HG03432 (cell line): ENCODE results near the gene MORN1.
A peak's percentile ranks its signal among the peaks of the same experiment; 100 is the strongest.
"Not testable (repeated sequence)": the region's sequence is repeated elsewhere in the genome, so short reads cannot be mapped to it uniquely, and the experiment has no call there.

Experiments
- ATAC-seq: cut with Tn5 transposase; IDR thresholded peaks from one replicate; pipeline ENCODE4 v1.9.1; 2021; ENCODE audit warnings: mild to moderate bottlenecking, moderate library complexity; ENCODE audit not compliant: unreplicated experiment

The MORN1 gene

DNA sequence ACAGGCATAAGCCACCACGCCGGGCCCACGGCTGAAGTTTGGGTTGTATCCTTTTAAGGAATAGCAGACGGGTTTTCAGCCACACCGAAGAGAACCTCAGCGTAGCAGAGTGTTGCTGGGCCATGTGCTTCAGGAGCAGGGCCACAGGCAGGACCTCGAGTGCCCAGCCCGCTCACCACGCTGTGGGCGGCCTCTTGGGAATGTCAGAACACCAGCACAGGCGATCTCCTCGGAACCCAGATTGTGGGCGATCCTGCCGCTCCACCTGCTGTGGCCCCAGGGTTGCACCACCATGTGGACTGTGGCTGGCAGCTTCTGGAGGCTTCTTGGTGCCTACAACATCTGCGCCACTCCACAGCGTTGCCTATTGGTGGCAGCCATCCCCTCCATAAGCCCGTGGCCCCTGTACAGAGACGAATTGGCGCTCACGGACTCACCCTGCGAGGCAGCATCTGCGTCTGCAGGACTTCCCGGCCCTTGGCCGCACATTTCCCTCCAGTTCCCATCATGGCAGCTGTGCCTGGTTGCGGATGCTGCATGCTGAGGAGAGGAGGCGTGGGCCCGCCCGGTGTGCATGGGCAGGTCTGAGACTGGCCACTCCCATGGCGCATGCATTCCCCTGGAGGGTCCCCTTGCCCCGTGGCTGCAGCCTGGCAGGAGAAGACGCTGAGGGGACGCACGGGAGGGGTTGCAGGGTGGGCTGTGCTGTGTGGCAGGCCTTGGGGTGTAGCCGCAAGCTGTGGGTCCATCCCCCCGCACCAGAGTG, 93.9 kb downstream of the MORN1 start:
- no peak for ATAC-seq

DNA sequence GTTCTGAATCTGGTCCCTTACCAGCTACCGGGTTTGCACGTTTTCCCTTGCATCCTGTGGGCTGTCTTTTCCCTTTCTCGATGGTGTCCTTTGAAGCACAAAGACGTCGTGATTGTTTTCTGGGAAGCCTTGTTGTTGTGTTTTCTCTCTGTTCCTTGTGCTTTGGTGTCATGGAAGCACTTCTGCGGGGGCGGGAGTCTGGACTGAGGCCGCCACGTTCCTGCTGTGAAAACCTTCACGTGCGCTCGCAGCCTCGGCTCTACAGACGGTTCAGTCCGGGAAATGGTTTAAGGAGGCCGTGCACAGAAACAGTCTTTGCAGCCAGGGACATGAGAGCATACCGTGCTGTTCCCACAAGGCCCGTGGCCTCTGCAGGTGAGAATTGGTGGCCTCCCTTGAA, 94.7 kb downstream of the MORN1 start:
- no peak for ATAC-seq

DNA sequence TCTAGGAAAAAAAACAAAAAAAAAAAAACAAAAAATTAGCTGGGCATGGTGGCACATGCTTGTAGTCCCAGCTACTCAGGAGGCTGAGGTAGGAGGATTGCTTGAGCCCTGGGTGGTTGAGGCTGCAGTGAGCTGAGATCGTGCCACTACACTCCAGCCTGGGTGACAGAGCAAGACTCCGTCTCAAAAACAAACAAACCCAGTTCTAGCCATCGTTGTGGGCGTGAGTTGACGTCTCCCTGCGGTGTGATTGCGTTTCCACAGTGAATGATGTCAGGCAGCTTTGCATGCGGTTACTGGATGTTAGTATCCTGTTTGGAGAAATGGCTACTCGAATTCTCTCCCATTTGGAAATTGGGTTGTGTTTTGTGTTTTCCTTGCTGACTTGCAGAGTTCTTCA, 95.1 kb downstream of the MORN1 start:
- not testable (repeated sequence) for ATAC-seq

DNA sequence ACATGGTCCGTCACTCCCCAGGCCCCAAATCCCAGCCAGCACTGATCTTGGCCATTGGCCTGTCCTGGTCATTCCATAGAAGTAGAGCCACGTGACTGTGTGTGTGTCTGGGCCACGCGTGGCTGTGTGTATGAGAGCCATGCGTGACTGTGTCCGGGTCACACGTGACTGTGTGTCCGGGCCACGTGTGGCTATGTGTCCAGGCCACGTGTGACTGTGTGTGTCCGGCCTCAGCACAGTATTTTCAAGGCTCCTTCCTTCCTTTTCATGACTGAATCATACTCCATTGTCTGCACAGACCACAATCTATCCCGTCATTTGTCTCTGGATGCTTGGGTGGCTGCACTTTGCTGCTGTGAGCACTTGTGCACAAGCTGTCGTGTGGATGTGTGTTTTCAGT, 95.8 kb downstream of the MORN1 start:
- ATAC-seq = no peak

DNA sequence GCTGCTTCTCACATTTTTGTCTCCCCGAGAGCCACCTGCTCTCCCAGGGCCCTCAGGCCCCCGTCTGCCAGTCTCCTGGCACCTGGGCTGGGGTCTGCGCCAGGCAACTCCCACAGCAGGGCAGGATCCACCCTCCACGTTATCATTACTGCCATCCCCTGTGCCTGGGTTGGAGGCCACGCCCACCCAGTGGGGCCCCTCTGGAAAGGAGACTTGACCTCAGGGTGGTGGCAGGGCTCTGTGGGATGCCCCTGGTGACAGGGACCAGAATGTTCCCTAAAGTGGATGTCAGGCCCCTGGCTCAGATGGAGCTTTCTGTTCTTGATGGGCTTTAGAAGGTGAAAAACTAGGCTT, 96.7 kb downstream of the MORN1 start:
- ATAC-seq = no peak

DNA sequence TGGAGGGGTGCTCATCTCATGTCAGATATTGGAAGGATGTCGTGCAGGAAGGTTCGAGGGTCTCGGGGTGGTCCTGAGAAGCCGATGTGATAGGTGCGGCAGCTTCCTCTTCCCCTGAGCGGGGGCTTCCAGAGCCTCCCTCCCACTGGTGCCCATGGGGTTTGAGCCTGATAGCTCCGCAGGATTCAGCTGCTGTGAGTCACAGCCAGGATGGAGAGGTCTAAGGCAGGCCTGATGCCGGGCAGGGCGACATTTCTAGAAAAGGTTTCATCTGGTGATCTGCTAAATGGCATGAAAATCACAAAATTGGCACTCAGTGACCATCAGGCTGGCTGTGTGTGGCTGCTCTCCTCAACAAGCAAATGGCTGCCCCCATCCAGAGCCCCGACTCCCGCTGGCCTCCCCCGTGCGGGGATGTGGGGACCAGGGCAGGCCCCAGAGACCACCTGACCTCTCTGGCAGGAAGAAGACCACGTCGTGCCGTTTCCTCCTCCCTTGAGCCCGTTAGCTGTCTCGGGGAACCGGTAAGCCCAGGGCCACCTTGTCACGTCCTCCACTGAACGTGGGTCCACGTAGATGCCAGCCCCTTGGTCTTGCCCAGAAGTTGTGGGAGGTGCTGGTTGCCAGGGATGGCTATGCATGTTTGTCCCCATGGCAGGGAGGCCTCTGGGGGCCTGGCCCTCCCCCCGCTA, 97.2 kb downstream of the MORN1 start:
- ATAC-seq = no peak

DNA sequence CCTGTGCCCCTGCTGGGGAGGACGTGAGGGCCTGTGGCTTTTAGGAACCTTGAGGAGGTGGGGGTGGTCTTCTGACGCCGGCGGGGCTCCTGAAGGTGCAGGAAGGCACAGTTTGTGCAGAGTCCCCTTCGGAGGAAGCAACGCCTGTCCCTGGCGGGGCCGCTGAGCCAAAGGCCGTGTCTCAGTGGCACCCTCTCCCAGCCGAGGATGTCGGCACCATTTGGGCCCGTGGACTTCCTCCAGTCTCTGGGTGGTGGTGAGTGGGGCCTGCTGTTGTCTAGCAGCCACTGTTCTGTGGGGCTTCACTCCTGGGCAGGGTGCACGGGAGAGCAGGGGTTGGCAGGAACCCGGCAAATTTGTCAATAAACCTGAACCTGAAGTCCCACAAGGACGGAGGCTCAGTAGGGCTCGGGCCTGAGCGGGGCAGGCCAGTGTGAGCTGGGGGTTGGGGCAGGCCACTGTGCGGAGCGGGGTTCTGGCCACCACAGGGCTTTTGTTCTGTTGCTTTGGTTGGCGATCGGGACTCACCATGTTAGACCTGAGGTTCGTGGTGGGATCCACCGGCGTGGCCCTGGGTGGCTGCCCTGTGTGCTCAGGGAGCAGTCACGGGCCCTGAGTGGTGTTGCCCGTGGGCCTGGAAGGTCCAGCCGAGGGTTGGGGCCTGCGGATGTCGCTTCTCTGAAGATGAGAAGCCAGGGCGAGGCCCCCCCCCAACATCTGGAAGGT, 98.5 kb downstream of the MORN1 start:
- no peak for ATAC-seq

DNA sequence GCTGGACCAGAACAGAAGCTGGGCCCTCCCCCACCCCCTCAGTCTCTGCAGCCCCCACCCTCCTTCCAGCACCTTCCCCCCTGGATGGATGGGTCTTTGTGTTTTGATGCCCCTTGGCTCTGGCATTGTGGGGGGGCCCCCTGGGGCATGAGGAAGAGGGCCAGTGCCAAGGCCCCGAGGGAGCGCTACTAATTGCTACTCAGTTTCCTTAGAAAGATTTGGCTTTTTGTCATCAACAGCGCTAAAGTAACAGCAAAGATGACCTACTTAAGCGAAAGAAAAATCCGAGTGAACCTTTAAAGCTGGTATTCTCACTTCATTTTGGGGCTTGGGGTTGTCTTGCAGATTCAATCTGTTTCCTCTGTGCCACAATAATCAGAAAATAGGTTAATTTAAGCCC, 99.8 kb downstream of the MORN1 start:
- no peak for ATAC-seq

DNA sequence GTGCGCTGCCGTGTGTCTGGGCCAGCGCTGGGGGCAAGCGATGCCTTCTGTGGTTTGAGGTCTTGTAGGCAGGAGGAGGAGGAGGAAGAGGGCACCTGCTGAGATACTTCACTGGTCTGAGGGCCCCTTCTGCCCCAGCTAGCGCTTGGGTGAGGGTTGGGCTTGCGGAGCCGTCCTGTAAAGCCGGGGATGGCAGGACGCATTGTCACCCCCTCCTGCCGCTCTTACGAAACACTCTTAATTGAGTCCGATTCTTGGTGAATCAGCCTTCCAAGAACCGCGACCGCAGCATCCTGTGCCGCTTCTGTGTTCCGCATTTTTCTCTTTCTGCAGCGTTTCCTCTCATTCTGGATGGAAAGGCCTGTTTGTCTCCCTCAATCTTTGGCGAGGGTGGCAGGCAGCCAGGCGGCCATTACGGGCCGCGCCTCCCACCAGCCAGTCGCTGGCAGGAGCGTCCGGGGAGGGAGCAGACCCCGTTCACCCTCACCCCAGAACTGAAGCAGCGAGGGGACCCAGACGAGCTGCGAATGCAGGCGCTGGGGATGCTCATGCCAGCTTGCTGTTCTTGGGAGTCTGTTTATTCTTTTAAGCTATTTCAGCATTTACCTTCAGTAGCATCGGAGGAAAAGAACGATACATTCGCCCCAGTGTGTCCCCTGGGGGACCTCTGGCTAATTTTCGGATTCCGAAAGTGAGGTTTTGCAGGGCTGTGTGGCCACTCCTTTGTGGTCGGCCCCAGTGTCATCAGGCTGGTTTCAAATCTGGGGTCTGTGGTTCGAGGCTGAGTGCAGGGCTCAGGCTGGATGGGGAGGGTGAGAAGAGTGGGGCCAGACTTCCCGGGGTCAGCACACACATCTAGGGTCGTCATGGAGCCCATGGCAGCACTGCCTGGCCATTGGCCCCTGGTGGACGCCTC, 100.5 kb downstream of the MORN1 start:
- ATAC-seq = peak; percentile 54

DNA sequence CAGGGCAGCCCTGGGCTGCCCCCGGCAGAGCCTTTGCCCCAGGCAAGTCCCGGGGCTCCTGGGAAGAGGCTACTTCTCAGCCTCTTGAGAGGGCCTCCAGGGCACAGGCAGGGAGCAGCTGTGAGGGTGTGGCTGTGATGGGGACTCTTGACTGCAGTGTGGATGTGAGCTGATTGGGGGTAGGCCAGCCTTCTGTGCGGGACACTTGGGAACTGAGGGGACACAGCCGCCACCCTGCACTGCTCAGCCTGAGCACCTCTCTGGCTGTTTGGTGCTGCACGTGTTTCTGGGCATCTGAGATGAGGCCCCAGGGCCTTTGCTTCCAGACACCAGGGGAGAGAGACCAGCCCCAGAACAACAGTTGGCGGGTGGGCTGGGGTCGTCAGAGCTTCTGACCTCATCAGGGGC, 101.2 kb downstream of the MORN1 start:
- ATAC-seq = peak; percentile 23

DNA sequence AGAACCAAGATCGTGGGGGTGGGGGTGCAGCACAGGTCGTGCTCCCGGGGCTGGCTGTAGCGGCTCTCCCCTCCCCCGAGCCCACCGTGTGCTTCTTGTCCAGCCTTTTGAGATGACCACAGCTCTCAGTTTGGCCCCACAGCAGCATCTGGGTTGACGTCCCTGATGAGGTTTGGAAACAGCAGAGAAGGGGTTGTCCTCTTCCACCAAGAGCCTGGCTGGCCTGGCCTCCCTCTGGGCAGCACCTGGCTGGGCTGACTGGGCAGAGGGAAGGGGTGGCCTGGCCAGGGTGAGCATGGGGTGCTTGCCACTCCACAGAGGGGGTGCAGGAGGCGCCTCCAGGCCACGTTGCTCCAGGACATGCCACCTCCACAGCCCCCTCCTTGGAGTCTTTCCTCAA, 101.7 kb downstream of the MORN1 start:
- no peak for ATAC-seq

DNA sequence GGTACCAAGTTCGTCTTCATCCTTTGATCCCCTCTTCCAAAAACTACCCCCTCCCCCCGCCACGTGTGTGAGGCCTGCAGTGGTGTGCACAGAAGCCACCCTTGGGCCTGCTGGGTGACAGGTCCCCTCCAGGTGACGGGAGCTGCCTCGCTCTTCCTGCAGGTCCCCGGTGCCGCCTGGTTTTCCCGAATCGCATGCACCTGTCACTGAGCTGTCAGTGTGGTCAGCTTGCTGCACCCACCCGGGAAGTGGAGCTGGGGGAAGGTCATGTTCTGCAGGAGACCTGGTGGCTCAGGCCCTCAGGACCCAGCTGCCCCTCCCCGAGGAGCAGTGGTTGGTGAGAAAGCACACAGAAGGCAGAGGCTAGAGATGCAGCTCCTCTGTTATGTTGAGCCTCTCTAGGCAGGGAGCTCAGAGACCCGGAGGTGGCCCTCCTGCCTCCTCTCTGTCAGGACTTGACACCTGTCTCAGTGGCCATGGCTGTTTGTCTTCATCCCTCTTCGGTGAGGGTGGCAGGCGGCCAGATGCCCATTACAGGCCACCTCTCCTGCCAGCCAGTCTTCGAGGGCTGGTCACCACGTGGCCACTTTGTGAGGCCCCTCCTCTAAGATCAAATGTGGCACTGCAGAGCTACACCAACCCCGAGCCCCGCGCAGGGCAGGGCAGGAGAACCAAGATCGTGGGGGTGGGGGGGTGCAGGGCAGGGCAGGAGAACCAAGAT, 102.4 kb downstream of the MORN1 start:
- ATAC-seq = no peak

DNA sequence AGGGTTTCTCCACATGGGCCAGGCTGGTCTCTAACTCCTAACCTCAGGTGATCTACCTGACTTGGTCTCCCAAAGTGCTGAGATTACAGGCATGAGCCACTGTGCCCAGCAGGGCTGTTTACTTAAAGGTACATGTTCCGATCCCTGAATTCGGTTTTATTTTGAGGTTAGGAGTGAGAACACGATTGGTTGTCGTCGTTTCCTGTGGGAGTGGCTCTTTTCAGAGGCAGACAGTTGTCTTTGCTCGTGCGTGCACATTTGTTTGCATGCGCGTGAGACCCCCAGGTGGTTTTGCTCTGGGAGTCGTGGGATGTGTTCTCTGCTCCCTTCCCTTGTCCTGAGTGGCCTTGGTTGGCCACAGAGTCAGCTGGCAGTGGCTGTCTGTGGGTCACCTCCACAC, 103.0 kb downstream of the MORN1 start:
- ATAC-seq = no peak

DNA sequence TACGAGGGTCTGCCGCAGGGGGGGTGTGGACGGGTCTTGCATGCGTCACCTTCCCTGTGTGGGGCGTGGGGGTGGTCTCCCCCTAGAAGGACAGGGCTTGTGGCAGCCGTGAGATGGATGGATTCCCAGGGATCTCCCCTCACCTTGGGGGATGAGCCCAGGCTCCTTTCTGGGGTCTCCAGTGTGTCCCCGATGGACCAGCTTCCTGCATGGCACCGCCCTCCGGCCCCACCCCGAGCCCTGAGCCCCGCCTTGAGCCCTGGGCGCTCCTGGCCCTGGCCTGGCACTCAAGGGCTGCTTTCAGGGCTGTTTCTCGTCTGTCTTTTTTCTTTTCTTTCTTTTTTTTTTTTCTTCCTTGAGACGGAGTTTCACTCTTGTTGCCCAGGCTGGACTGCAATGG, 103.7 kb downstream of the MORN1 start:
- ATAC-seq = no peak

DNA sequence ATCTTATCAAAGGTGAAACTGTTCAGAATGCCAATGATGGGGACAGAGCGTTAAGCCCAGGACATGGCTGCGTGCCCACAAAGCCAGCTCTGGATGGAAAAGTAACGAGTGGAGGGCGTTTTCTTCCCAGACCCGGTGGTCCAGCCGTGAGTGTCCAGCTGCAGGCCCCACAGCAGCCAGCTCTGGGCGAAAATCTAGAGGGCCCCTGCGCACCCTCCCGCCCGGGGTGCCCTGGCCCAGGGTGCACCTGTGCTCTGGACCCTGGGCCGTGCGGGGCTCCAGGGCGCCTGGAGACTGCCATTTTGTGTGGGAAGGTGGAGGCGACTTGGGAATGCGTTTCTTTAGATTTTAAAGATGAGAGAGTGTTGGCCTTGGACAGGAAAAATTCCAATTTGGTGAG, 104.4 kb downstream of the MORN1 start:
- ATAC-seq = no peak

DNA sequence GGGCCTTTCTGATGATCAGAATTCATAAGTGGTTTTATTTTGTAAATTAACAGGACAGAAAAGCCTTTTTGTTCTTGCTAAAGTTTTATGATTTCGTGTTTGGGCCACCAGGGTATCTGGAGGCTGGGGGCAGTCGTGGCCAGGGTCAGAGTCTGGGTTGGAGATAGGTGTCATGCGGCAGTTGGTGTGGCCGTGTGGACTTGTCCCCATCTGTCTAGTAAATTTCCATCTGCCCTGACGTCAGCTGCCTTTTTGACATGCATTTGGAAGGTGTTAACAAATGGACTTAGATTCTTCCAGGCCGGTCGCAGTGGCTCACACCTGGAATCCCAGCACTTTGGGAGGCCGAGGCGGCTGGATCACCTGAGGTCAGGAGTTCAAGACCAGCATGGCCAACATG, 106.4 kb downstream of the MORN1 start:
- ATAC-seq = no peak

DNA sequence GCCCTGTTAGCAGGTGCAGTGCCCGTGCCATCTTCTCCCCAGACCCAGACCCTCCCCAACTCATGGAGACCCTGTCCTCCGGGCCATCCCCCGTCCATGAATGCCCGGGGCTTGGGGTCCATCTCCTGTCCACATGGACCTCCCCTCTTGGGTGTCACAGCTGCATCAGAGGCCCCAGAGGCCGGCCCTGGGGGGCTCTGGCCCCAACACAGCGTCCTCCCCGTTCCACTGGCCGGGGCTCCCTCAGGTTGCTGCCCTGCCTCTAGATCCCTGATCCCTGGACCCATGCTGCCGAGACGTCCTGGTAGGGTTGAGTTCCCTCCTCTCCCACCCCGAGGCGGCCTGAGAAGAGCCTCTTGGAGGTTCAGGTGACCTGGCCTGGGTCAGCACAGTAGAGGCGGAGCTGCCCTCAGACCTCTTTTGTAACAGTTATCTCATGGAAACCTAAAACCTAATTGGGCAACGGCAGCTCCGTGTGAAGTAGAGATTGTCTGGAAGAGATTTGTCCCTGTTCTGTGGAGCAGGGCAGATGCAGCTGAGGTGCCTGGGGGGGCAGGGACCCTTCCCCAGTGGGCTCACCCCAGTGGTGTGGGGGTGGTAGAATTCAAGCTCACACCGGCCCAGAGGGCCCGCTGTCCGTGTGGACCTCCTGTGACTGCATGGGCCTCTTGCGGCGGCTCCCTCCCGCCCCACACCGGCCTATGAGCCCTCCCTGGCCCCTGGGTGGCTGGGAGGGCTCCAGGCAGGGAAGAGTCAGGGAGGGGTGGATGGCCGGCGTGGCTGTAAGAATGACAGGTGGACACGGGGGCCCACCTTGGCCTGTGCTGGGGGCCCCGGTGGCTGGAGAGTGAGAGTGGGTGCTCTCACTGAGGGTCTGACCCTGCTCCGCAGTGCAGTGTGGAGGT, 107.1 kb downstream of the MORN1 start:
- ATAC-seq = no peak

DNA sequence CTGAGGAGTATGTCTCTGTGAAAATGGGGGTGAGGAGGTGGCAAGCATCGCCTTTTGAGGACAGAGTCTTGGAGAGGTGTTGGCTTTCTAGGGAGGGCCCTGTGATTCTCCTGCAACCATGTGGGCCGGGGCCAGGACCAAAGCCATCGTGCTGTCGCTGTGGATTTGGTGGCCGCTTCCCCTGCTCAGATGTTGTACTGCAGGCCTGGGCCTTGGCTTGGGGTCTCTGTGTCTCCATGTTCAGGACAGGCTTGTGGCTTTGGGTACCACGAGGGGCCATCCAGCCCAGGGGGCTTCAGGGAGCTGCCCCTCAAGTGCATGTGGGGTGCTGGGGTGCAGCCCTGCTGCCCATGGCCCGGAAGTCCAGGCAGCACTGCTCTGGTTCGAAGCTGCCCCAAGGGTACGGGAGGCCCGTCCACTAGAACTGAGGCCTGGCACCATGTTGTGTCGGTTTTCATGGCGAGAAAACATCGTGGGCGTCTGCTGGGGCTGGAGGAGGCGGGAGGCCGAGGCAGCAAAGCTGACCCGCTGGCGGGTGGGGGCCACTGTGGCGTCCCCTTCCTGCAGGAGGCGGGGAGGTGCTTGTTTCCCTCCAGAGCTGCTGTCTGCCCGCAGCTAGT, 107.9 kb downstream of the MORN1 start:
- no peak for ATAC-seq
